Measurements from ENCODE around the gene HCCS.

DNA sequence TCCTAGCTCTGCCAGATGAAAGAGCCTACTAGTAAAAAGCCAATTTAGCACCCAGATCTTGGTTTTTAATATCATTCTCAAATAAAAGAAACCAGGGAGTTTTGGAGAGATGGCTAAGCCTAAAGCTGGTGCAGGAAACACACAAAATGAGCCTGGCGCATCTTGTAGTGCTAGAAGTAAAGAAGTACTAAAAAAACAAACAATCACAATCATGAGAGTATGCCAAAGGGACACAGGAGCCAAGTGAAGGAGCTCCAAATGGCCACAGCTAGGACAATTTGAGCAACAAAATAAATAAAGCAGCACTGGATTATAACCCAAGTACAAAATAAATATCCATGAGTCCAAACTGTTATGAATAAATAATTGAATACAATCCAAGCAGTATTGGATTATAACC lies 37.8 kb upstream of the HCCS start:
- TF ChIP-seq, protein P1, sequence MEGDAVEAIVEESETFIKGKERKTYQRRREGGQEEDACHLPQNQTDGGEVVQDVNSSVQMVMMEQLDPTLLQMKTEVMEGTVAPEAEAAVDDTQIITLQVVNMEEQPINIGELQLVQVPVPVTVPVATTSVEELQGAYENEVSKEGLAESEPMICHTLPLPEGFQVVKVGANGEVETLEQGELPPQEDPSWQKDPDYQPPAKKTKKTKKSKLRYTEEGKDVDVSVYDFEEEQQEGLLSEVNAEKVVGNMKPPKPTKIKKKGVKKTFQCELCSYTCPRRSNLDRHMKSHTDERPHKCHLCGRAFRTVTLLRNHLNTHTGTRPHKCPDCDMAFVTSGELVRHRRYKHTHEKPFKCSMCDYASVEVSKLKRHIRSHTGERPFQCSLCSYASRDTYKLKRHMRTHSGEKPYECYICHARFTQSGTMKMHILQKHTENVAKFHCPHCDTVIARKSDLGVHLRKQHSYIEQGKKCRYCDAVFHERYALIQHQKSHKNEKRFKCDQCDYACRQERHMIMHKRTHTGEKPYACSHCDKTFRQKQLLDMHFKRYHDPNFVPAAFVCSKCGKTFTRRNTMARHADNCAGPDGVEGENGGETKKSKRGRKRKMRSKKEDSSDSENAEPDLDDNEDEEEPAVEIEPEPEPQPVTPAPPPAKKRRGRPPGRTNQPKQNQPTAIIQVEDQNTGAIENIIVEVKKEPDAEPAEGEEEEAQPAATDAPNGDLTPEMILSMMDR (IDR thresholded peaks at IDR 0.05), result no peak
- TF ChIP-seq POLR2A (IDR thresholded peaks at IDR 0.05), result no peak

All from breast epithelium (tissue), 3 donors.